OCI-LY3 (cell line): ENCODE measurements around the gene TIFAB.

ENCODE experiments used
- EZH2phosphoT487 ChIP-seq: fragments of 200-600 bp; shearing (Covaris generic); IDR thresholded peaks from 2 replicates; pipeline ENCODE4 v1.6.1; 2018; ENCODE audit warnings: antibody characterized with exemption, mixed run types, low read depth
- TF ChIP-seq, protein P1 (sequence below): fragments of 200-600, 300-600 bp; sonication (generic); IDR thresholded peaks from 2 replicates; pipeline ENCODE4 v1.5.1; 2014; ENCODE audit warnings: antibody characterized with exemption, low read length, low read depth

DNA sequence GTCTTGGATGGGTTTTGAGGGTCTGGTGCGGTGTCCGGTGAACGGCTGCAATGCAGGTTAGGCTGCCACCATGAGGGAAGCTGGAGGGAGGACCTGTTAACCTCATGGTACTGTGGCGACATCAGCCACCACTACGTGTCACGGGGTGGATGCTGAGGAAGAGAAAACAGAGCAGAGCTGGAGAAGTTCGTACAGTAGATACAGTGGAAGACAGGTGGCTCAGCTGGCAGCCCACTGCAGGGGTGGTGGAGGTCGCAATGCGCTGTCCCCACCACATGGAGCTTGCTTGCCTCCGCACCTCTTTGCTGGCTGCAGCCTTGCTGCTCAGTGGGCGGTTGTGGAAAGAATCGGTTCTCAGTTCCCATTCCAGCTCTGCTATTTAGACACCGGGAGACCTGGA, 7.8 kb downstream of the TIFAB start:
- TF ChIP-seq, protein P1, sequence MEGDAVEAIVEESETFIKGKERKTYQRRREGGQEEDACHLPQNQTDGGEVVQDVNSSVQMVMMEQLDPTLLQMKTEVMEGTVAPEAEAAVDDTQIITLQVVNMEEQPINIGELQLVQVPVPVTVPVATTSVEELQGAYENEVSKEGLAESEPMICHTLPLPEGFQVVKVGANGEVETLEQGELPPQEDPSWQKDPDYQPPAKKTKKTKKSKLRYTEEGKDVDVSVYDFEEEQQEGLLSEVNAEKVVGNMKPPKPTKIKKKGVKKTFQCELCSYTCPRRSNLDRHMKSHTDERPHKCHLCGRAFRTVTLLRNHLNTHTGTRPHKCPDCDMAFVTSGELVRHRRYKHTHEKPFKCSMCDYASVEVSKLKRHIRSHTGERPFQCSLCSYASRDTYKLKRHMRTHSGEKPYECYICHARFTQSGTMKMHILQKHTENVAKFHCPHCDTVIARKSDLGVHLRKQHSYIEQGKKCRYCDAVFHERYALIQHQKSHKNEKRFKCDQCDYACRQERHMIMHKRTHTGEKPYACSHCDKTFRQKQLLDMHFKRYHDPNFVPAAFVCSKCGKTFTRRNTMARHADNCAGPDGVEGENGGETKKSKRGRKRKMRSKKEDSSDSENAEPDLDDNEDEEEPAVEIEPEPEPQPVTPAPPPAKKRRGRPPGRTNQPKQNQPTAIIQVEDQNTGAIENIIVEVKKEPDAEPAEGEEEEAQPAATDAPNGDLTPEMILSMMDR = no peak
- no peak for TF ChIP-seq EZH2phosphoT487
